Gastrocnemius medialis (tissue), 4 donors: ENCODE measurements around the gene KIF26B. TPM values are rescaled to one million over a fixed set of nuclear protein-coding genes. Genes with fewer than 3 reads are reported as not detected.
"Not testable (repeated sequence)": the region's sequence is repeated elsewhere in the genome, so short reads cannot be mapped to it uniquely, and the experiment has no call there.

ENCODE experiments used
- ATAC-seq, 2 donors: fragments of 150-250 bp; one replicate each; pipeline ENCODE4 v1.9.1; 2016
- DNase-seq, 2 donors: peaks; one replicate each; pipeline ENCODE4 v3.0.0-alpha.2; 2019
- H3K27ac ChIP-seq, 4 donors: fragments of 200-600 bp; sonication (generic); 1 replicate in 1 of 4; 2 replicates in 3 of 4; pipeline ENCODE4 v1.5.1; 2016 to 2018; ENCODE audit warnings: mild to moderate bottlenecking in 2 of 4, moderate library complexity in 1 of 4
- H3K27me3 ChIP-seq, 3 donors: fragments of 200-600 bp; sonication (generic) in 2 of 3; 1 replicate in 1 of 3; 2 replicates in 2 of 3; pipeline versions ENCODE4 v1.5.1 to v1.6.0; 2016 to 2019; ENCODE audit warnings: mild to moderate bottlenecking in 1 of 3, moderate library complexity in 1 of 3
- H3K36me3 ChIP-seq, 2 donors: fragments of 200-600 bp; sonication (generic) in 1 of 2; one replicate each; pipeline ENCODE4 v1.5.1; 2017 to 2018
- H3K4me1 ChIP-seq, 2 donors: fragments of 200-600 bp; sonication (generic) in 1 of 2; one replicate each; pipeline ENCODE4 v1.5.1; 2016 to 2017; ENCODE audit warnings: mild to moderate bottlenecking in 2 of 2
- H3K4me3 ChIP-seq, 4 donors: fragments of 200-600 bp; sonication (generic) in 3 of 4; 1 replicate in 1 of 4; 2 replicates in 3 of 4; pipeline ENCODE4 v1.5.1; 2016 to 2019; ENCODE audit warnings: mild to moderate bottlenecking in 2 of 4
- H3K9me3 ChIP-seq, 3 donors: fragments of 200-600 bp; sonication (generic) in 2 of 3; 1 replicate in 1 of 3; 2 replicates in 2 of 3; pipeline ENCODE4 v1.5.1; 2016 to 2019
- POLR2A ChIP-seq, 2 donors: fragments of 450-650 bp; IDR thresholded peaks; one replicate each; pipeline ENCODE4 v1.6.1; 2017; ENCODE audit warnings: antibody characterized with exemption in 2 of 2, mild to moderate bottlenecking in 2 of 2, moderate library complexity in 2 of 2
- in situ Hi-C, 4 donors: fragments of 200-750 bp; cut with MboI; loops; one replicate each; pipeline versions ENCODE4 v1.15.0 to v1.8.0; 2017; ENCODE audit warnings: low sequenced_read_pairs in 4 of 4
- intact Hi-C: fragments of 100-400 bp; cut with DNase I; formaldehyde crosslinking; loops from one replicate; pipeline ENCODE4 v1.15.1; 2023; ENCODE audit warnings: low total_unique reads
- total RNA-seq, 4 donors: library from RNA; depleted of rRNA; stranded (reverse); fragments of >200 nt; gene quantifications; one replicate each; pipeline versions ENCODE4 v1.1.0 to v1.2.3, GENCODE V29; 2016
- TF ChIP-seq, protein P1 (sequence below), 5 experiments: fragments of 450-650 bp in 3 of 5; fragments of 200-600 bp in 2 of 5; sonication (generic) in 2 of 5; IDR thresholded peaks in 4 of 5; conservative IDR thresholded peaks in 1 of 5; 1 replicate in 4 of 5; 2 replicates in 1 of 5; pipeline ENCODE4 v1.5.1; 2016 to 2019; ENCODE audit warnings: antibody characterized with exemption in 5 of 5, mild to moderate bottlenecking in 3 of 5, moderate library complexity in 3 of 5

Gene KIF26B
- total RNA-seq, 4 donors from 2014 or later, result 0.02 to 0.20 (median 0.10) TPM; not detected in 1

DNA sequence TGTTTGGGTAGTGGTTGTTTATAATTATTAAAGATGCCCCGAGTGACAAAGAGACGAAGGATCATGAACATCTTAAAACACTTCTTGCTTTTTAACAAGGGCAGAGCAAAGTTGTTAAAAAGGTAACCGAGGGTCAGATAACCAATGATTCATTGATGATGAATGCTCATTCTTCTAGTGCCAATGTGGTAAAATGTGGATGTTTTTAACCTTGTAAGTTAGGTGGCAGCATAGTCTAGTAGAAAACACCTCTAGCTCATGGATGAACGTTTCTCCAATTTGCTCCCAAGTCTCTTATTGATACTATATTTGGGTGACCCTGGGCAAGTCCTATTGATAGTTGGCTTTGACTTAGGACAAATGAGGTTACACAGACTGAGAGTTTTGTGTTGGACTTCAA is 167.9 kb downstream of the KIF26B start:
- intact Hi-C loops, result no loop called here
- no peaks in the 10 kb centered on the region for H3K27me3 ChIP-seq
- no peak for ATAC-seq
- no peak overlapping the region for H3K27ac ChIP-seq
- in situ Hi-C loops, result no loop called here
- TF ChIP-seq POLR2A (IDR thresholded peaks at IDR 0.05), result no peak
- TF ChIP-seq, protein P1, sequence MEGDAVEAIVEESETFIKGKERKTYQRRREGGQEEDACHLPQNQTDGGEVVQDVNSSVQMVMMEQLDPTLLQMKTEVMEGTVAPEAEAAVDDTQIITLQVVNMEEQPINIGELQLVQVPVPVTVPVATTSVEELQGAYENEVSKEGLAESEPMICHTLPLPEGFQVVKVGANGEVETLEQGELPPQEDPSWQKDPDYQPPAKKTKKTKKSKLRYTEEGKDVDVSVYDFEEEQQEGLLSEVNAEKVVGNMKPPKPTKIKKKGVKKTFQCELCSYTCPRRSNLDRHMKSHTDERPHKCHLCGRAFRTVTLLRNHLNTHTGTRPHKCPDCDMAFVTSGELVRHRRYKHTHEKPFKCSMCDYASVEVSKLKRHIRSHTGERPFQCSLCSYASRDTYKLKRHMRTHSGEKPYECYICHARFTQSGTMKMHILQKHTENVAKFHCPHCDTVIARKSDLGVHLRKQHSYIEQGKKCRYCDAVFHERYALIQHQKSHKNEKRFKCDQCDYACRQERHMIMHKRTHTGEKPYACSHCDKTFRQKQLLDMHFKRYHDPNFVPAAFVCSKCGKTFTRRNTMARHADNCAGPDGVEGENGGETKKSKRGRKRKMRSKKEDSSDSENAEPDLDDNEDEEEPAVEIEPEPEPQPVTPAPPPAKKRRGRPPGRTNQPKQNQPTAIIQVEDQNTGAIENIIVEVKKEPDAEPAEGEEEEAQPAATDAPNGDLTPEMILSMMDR (IDR thresholded peaks at IDR 0.05 in 4 of 5, conservative IDR thresholded peaks at IDR 0.05 in 1 of 5), result no peak
- no peak for DNase-seq
- no peaks in the 10 kb centered on the region for H3K36me3 ChIP-seq
- H3K4me3 ChIP-seq, result no peak overlapping the region
- no peaks in the 10 kb centered on the region for H3K9me3 ChIP-seq
- no peaks in the 10 kb centered on the region for H3K4me1 ChIP-seq

DNA sequence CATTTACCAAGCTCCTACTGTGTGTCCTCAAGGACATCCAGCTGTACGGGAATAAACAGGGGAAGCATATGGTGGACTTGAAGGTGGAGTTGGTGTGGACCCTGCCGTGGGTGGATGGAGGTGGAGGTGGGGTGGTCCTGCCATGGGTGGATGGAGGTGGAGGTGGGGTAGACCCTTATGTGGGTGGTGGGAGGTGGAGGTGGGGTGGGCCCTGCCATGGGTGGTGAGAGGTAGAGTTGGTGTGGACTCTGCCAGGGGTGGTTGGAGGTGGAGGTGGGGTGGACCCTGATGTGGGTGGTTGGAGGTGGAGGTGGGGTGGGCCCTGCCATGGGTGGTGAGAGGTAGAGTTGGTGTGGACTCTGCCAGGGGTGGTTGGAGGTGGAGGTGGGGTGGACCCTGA is 169.0 kb downstream of the KIF26B start:
- H3K27me3 ChIP-seq, ATAC-seq, H3K4me3 ChIP-seq, H3K36me3 ChIP-seq, in situ Hi-C loops, H3K9me3 ChIP-seq, intact Hi-C loops, DNase-seq, H3K4me1 ChIP-seq, H3K27ac ChIP-seq: not testable (repeated sequence)

DNA sequence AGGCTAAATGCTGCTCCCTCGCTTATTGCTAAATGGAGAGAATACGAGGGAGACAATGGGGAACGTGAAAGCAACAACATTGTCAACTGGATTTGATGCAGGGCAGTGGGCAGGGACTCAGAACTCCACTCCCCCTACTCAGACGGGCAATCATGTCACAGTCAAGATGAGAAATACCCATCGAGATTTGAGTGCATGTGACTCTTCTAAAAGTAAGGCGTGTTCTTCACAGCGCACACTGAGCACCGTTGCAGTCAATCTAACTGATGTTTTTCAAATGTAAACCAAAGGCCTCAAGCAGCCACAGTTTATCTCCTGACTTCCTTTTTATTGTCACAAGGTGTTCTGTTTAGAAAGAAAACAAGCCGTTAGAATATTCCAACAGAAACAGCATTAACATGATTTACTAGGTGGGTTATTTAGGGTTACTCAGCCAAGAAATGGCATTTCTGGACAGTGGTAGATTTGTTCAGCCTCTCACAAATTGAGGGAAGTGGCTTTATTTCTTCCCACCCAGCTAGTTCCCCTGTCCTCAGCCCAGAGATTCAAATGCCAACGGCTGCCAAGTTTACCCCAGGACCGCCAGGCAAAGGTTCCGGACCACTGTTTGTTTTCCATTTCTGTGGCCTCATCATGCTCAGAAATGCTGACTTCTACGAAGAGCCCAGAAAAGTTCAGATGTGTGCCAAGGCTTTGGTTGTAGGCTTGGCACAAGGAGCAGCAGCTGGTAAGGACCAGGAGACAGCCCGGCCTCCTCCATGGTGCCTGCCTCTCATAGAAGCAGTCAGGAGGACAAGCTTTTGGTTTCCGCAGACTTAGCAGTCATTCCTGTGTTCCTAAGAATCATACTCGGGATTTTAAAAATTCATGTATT is 171.4 kb downstream of the KIF26B start:
- Histone ChIP-seq H3K9me3 (no peaks in the 10 kb centered on the region), H3K27me3 (no peaks in the 10 kb centered on the region), H3K36me3 (no peaks in the 10 kb centered on the region), H3K27ac (no peak overlapping the region), H3K4me1 (no peaks in the 10 kb centered on the region), H3K4me3 (no peak overlapping the region)
- TF ChIP-seq POLR2A (IDR thresholded peaks at IDR 0.05), result no peak
- TF ChIP-seq, protein P1 (IDR thresholded peaks at IDR 0.05 in 4 of 5, conservative IDR thresholded peaks at IDR 0.05 in 1 of 5), result no peak
- DNase-seq, result no peak
- ATAC-seq, result no peak
- intact Hi-C loops (no loop called here), in situ Hi-C loops (no loop called here)

DNA sequence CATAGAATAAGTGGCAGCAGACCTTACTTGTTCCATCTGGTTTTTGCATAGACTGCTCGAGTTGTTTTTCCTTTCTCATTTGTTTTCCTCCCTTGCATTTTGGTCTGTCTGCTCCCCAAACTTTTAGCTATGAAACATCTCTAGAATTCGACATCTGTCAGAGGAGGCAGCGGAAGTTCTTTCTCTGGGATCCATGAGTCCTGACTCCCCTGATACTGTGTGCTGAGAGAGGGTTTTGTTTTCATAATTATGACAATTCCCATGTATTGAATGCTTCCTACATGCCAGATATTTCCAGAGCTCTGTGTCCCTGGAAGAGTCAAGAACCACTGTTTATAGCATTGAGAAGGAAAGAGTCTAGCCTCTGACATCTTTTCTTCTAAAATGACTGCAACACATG is 172.6 kb downstream of the KIF26B start:
- intact Hi-C loops, result no loop called here
- H3K27ac ChIP-seq, result no peak overlapping the region
- in situ Hi-C loops, result no loop called here

DNA sequence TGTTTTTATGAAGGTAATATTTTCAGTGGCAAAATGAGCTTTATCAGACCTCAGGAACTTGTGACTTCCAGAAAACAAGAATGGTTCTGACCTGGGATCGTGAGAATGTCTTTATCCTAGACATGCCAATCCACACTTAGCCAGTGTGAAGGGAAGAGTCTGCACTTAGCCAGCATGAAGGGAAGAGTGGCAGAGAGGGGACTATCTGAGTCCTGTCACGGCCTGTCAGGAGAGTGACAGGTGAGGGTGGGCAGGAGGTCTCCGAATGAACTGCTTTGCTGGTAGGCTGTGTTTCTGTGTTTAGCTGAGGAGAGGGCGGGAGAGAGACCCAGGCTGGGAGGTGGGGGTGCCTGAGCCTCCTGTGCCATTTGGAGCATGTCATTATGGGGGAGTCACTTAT is 173.1 kb downstream of the KIF26B start:
- in situ Hi-C loops, result no loop called here
- no peaks in the 10 kb centered on the region for H3K27me3 ChIP-seq

More for the DNA sequence above, 172.6 kb downstream of the KIF26B start:
- DNase-seq (no peak), ATAC-seq (no peak)
- Histone ChIP-seq H3K9me3 (no peaks in the 10 kb centered on the region), H3K36me3 (no peaks in the 10 kb centered on the region), H3K4me3 (no peak overlapping the region), H3K27me3 (no peaks in the 10 kb centered on the region), H3K4me1 (no peaks in the 10 kb centered on the region)
- TF ChIP-seq, protein P1 (IDR thresholded peaks at IDR 0.05 in 4 of 5, conservative IDR thresholded peaks at IDR 0.05 in 1 of 5), result no peak
- no peak for TF ChIP-seq POLR2A (IDR thresholded peaks at IDR 0.05)

More for the DNA sequence above, 173.1 kb downstream of the KIF26B start:
- H3K4me3 ChIP-seq, result no peak overlapping the region
- ATAC-seq (no peak), DNase-seq (no peak)
- no peak overlapping the region for H3K27ac ChIP-seq
- intact Hi-C loops, result no loop called here
- H3K9me3 ChIP-seq, result no peaks in the 10 kb centered on the region
- H3K36me3 ChIP-seq, result no peaks in the 10 kb centered on the region
- no peaks in the 10 kb centered on the region for H3K4me1 ChIP-seq
- no peak for TF ChIP-seq POLR2A (IDR thresholded peaks at IDR 0.05)
- TF ChIP-seq, protein P1 (IDR thresholded peaks at IDR 0.05 in 4 of 5, conservative IDR thresholded peaks at IDR 0.05 in 1 of 5), result no peak
